Stimulated activated CD4-positive, alpha-beta T cell treated with anti-CD3 and anti-CD28 coated beads, TNF-alpha, amount 100 ng/mL, for 48 hours (primary cell): ENCODE measurements around the gene MUC13.

Experiments used
- DNase-seq, 3 donors: peaks; one replicate each; pipeline ENCODE4 v3.0.0-alpha.2; 2020; ENCODE audit warnings: low read depth in 3 of 3

MUC13 gene

DNA sequence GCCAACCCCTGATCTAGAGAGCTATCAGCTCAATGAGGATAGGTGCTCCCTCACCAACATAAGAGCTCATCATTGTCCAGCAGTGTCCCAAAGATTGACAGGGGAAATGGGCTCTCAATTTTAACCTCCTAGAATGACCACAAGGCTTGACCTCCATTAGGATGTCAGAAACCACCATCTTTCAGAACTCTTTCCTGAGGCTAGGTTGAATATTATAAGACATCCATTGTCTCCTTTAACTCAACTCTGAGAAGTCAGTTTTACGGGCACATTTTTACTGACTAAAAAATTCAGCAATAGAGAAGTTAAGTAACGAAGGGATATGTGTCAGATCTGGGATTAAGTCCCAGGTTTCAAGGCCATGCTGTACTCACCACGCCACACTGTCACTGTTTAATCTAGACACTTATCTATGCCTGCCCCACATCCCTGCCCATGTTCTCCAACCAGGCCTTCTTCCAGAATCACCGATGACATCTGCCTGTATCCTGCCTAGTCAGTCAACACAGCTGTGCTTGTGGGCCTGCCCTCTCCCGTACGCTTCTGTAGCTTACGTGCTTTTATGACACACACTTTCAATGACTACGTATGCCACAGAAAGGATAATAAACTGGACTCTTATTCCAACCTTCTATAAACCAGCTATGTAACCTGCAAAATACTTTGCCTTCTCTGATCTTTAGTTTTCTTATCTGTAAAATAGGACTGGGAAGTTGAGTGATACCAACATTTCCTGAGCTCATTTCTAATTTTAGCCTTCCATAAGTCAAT lies 17.1 kb upstream of the MUC13 start:
- no peak for DNase-seq

DNA sequence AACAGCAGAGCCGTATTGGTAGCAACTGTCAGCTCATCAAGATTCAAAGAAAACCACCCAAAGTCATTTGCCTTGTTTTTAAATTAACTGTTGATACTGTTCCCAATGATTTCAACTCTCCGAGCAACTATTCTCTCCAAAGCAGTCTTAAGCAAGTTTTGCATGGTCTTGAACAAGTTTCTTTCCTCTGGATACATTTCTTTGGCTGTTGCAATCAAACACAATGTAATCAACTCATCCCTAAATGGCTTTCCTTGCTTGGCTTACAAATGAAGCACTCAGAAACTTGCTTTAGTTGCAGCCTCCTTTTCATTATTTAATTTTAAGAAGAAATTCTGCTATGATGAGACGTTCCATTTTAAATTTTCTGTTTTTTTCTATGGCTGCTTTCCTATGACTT lies 15.5 kb upstream of the MUC13 start:
- DNase-seq: no peak

DNA sequence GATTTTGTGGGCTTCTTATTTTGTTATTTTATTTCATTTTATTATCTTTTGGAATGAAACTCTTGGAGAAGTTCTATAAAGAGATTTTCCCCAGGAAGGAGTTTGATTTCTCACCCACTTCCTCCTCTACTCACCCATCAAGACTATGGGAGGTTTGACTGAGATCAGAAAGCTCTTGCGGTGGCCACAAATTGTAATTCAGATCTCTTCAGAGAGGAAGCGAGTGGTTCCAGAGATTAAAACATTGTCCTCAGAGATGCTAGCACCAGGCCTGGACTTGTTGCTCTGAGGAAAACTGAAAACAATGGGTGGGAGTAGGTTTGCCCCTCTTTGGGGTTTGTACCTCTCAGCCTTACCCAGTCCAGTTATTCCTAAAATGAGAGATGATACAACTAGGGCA lies 8.1 kb upstream of the MUC13 start:
- no peak for DNase-seq

DNA sequence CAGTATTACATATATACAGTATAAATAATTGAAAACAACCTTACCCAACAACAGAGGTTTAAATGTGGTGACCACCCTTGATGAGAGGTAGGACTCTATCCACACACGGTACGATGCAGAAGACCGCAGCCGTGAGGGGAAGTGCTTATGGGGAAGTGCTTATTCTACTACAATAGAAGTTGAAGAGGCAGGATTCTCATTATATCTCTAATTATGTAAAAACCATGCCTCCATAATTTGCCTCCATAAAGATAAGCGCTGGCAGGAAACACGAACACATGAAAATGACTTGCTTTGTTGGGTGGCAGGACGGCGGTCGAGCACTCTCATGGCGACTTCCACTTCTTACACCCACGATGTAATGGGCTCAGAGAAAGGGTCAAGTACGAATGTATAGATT lies 7.2 kb upstream of the MUC13 start:
- DNase-seq: no peak

DNA sequence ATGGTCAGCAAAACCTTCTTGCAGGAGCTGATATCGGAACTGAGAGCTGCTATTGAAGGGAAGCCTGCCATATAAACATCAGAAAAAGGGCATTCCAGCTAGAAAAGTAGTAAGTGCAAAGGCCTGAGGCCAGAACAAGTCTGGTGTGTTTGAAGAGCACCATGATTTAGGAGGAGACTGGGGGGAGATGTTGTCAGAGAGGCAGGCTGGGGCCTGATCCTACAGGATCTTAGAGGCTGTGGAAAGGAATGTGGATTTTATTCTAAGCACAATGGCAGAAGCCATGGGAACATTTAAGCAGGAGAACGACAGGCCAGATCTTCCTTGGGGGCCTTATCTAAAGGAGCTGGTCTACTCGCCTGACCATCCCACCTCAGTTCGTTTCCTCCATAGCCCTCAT lies 5.1 kb upstream of the MUC13 start:
- DNase-seq: no peak

DNA sequence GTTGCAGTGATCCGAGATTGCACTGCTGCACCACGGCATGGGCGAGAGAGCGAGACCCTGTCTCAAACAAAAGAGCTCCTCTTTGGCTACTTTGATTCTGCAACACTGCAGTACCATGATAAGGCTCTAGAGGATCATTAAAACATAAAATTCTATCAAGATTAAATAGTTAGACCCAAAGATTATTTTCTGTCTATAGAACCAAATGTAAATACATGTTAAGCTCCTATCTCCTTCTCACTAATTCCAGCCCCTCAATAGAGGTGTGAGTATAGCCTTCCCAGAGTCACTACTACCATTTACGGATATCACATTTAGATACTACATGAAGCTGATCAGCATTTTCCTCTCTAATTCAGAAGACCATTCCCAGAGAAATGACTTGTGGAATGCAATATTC lies 4.3 kb upstream of the MUC13 start:
- DNase-seq: no peak

DNA sequence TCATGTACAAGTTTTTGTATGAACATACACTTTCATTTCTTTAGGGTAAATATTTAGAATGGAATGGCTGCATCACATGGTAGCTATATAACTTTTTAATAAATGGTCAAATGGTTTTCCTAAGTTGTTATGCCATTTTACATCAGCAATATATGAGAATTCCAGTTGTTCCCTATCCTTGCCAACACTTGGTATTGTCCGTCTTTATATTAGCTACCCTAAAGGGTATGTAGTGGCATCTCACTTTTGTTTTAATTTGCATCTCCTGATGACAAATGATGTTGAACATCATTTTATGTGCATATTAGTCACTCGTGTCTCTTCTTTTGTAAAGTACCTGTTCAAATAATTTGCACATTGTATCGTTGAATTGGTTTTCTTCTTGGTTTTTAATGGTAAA lies 2.5 kb upstream of the MUC13 start:
- DNase-seq: no peak

DNA sequence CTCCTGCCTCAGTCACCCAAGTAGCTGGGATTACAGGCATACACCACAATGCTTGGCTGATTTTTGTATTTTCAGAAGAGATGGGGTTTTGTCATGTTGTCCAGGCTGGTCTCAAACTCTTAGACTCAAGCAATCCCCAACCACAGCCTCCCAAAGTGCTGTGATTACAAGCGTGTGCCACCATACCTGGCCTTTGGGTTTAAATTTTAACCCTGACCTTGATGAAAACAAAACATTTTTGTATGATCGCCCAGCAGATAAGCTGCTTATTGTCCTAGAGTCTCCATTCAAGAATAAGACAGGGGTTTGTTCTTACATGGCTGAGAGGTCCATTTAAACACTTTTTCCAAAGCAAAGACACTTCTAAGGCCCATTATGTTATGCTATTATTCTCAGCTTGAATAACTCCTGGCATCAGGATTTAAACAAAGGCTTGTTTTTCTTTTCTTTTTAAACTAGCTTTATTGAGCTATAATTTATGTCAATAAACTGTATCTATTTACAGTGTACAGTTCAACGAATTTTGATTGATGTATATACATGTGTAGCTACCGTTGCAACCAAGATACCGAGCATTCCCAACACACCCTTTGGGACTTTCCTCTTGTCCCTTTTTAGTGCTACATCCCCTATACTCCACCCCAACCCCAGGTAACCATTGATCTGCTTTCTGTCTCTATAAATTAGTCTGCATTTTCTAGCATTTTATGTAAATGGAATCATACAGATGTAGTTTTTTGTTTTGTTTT lies 1.4 kb upstream of the MUC13 start:
- no peak for DNase-seq

DNA sequence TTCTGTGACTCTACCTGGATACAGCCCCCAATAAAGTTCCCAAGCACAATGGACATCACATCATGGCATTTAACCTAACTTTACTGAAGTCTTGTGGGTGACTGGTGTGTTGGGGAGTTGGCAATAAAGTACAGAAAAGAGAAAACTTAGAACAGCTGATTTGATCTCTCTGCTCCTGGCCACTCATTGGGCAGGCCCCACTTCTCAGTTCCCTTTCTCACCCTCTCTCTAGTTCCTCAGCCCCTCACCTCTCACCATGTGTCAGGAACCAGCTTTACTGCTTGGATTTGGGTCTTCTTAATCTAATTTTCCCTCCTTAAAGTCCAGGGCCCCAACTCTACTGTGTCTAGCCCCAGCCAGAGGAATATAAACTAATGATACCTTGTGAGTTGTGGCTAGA lies 713 bp upstream of the MUC13 start:
- no peak for DNase-seq

DNA sequence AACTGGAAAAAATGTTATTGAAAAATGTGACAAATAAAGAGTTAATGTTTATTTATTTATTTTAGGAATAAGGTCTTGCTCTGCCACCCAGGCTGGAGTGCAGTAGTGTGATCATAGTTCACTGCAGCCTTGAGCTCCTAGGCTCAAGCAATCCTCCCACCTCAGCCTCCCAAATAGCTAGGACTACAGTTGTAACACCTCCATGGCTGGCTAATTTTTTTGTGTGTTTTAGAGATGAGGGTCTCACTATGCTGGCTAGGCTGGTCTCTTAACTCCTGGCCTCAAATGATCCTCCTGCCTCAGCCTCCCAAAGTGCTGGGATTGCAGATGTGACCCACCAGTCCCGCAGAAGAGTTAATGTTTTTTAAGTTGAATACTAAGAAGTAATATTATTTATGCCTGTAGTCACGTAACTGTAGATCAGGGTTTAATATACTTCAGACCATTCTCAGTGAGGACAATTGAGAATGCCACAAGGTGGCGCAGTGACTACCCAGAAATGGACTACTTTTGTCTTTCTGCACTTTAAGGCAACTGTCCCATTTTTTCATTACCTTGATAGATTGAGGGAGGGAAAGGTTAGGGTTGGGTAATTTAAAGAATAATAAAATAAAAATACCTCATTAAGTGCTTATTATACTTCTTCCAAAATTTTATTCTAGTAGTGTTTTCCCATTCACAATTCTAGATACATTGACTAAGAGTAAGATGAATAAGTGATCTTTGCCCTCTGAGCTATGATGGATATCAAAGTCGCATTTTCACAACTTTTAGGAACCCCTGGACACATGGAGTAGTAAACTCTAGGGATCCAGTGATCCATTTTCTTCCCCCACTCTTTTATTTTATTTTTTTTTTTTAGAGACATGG lies 6.0 kb downstream of the MUC13 start:
- DNase-seq: peak; percentile 21 to 46 (median 32)

DNA sequence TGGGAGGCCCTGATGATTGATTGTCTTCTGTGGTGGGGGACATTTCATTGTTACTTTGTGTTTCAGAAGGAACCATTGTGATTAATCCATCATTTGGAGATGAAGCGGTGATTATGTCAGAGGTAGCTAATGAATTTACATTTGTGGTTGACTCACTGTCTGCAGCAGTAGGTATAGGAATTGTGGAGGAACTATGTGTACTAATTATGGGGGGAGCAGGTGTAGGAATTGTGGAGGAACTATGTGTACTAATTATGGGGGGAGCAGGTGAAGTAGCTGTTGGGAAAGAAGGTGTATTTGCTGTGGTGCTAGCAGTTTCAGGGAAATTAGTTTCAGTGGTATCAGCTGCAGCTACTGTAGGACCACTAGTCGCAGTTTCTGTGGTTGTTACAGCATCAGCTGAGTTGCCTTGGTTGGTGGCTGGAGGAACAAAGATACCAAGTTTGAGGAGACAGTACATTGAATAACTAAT lies 6.9 kb downstream of the MUC13 start:
- no peak for DNase-seq

DNA sequence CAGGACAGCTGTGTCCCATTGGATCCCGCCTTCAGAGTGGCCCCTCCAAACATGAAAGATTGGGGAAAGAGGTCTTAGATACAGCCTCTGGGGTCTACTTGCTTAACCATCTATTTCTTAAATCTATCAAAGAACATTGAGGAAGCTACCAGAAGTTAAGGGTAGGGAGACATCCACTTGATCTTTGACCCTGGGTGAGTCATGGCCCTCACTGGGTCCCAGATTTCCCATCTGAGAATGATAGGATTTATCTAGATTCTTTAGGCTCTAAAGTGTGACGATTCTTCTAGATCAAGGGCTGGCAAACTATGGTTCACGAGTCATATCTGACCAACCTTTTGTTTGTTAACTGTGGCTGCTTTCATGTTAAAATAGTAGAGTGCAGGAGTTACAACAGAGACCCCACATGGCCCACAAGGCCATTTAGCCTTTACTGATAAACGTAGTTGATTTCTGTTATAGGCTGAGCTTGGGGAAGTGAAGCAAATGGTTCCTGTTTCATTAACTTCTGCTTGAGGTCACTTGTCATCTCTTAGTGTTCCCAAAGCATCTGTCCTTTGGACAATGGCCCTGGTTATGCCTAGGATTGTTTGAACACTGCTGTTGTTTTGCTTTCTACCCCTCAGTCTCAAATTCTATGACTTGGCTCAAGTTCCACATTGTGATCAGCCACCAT lies 8.0 kb downstream of the MUC13 start:
- DNase-seq: no peak

DNA sequence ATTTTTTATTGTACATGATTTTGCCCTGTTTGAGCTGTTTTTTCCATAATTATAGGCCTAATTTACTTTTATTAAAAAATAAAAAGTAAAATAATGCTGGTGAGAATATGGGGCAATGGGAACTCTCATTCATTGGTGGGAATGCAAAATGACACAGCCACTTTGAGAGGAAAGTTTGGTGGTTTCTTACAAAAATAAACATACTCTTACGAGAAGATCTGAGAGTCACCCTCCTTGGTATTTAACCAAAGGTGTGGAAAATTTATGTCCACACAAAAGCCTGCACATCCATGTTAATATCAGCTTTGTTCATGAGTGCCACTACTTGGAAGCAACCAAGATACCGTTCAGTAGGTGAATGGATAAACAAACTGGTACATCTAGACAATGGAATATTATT lies 9.8 kb downstream of the MUC13 start:
- no peak for DNase-seq

DNA sequence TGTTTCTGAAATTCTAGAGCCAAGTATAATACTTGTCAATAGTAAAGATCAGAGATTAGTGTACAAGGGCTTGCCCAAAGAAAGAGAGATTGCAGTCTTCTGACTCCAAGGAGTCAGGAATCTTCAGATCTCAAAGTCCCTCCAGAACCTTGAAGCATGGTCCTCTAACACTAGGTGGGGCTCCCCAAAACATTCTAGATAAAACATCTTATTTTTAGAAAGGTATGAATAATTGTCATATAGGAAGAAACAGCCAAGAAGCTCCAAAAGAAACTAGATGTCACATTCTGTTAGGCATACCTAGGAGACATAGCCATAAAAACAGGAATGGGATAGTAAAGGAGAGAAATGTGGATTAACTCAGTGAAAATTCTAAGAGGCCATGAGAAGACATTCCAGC lies 10.7 kb downstream of the MUC13 start:
- no peak for DNase-seq

DNA sequence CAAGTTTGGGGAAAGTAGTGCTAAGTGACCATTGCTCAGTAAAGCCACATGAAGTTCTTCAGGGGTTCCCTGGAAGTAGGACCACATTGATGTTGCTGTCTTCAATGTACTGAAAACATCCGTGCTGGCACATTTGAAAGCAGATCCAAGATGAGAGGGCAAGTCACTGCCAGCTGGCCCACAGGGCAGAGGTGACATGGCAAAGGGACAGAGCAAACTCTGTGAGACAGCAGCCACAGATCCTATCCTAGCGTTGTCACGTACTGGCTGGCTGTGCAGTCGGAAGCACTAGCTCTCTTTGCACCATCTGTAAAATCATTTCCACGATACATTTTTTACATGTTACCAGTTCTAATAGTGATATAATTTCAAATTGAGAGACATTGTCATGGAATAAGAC lies 13.8 kb downstream of the MUC13 start:
- no peak for DNase-seq

DNA sequence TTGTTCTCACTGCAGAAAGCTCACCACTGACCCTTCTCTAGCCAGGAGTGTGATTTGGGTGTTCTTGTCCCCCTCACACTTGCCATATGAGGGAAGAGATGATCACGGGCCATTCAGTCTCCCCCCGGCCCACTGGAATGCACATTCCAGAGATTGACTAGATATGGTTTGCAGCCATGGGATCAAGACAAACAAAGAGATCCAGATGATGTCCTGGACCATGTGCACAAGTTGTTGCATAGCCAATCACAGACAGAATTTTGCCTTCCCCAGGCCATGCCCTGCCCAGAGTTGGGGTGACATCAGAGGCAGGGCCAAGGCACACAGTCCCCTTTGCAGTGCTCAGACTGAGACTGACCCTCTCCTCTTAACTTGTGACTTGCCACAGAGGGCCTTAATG lies 14.8 kb downstream of the MUC13 start:
- DNase-seq: no peak

DNA sequence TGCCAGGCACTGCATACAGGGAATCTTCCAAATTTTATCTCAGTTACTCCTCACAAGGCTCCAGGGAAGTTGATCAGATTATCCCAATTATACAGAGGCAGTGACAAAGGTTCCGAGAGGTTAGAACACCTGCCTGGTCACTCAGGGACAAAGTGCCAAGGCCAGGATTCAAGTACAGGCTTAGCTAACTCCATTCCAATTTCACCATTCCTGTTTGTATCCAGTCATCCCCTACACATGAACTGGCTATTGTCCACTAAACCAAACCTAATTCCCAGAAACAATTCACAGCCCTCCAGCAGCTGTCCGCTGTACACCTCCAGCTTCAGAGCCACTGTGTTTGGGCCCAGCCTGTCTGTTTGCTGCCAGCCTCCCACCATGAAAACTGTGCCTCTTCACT lies 16.0 kb downstream of the MUC13 start:
- no peak for DNase-seq

DNA sequence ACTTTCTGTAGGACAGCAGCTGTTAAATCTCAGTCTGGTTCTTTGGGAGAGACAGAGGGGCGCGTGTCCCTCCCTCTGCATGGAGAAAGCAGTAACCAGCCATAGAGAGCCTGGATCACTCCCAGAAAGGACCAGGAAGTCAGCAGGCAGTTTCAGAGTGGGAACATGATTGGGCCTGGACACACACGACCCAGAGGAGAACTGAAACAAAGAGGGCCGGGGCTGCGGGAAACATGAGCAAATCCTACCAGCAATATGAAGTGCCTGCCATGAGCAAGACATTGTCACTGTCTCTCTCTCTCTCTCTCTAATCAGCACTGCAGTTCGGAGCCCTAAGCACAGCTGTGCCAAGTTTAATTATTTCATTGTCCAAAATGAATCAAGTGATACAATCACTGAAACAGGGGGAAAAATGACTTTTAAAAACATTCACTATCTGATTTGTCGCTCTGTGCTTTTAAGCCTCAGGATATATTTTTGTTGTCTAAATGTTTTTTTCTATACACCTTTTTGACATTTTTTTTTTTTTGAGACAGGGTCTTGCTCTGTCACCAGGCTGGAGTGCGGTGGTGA lies 17.6 kb downstream of the MUC13 start:
- no peak for DNase-seq

DNA sequence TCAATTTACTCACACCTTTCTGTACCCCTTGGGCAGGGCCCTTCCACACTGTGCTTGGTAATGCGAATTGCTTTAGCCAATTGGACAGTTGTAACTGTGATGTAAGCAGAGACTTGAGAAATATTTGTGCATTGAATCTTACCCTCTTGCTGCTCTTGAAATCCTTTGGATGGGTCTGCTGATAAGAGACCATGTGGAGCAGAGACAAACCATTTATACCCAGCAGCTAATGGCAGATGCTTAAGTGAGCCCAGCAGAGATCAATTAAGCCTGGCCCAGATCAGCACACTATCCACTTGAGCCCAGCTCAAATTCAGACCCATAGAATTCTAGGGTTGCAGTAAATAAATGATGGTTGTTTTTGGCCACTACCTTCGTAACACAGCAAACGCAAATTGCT lies 19.3 kb downstream of the MUC13 start:
- no peak for DNase-seq

DNA sequence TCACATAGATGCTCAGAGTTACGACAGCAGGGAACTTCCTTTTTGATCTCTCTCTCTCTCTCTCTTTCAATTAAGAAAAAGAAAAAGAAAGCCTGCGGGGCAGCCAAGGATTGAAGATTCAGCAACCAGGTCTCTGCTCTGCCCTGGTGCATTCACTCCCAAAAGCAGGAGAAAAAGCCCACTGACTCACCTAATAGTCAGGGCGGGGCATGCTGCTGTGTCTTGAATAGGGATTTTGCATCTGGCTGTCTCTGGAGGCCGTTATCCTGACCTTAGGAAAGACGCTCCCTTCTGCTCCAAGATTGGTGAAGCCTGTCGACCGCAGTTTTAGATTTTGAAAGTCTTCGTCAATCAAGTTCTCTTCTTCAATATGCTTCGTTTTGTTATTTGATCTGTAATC lies 26.6 kb downstream of the MUC13 start:
- no peak for DNase-seq

DNA sequence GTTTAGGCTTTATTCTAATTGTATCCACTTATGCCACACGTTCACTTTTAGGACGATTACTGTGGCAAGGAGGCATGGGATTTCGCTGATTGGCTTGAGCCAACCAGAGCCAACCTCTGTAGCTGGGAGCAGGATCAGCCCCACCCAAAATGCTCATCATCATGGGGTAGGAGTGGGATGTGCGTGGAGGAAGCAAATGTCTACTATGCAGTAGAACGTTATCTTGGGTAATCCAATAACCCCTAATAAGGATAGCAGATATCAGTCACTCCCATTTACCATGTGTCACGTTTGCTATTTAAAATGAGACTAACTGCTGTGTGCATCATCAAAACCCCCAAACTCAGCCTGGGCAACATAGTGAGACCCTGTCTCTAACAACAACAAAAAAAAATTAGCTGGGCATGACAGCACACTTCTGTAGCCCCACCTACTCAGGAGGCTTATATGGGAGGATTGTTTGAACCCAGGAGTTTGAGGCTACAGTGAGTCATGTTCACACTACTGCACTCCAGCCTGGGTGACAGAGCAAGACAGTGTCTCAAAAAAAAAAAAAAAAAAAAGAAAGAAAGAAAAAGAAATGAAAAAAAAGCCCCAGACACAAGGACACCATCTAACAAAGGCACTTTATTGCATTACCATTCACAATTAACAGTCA lies 29.6 kb downstream of the MUC13 start:
- no peak for DNase-seq
